Measurements from ENCODE around the gene IL6. TPM values are rescaled to one million over a fixed set of nuclear protein-coding genes. Genes with fewer than 3 reads are reported as not detected.

The IL6 gene
- polyA plus RNA-seq, 1 donor (not counting 4 experiments of a cell fraction or from before 2014, with no cell fraction given) = 5.0 TPM

DNA sequence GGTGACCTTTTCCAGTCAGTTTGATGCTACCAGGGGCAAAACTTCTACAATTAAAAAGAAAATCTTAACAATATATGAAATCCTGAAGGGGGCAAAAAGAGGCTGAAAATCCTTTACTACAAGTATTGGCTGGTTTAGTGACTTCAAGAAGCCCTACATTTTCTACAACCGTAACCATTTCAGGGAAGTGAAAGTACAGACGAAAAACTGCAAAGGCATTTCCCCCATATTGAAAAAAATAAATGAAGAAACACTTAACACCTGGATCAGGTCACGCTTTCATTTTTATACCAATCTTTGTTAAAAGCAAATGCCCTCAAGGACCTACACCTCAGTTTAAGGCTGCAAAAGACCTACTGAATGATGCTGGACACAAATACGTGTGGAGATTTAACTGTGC is 38.6 kb downstream of the IL6 start:
- Histone ChIP-seq H3K36me3 (ENCODE audit: control insufficient read depth in 2 of 2, extremely low read depth in 1 of 2, insufficient read depth in 2 of 2, low read length in 2 of 2) (no peaks in the 10 kb centered on the region), H3K4me1 (ENCODE audit: control insufficient read depth, extremely low read depth, insufficient read depth, low read length) (no peaks in the 10 kb centered on the region), H2AFZ (ENCODE audit: control insufficient read depth, low read length) (no peak overlapping the region), H3K9me1 (ENCODE audit: control insufficient read depth, extremely low read depth, insufficient read depth, low read length) (no peaks in the 10 kb centered on the region), H3K27me3 (ENCODE audit: control insufficient read depth, extremely low read depth, insufficient read depth, low read length) (peaks cover 4% of the 10 kb centered on the region), H3K4me2 (ENCODE audit: control insufficient read depth, extremely low read depth, insufficient read depth, low read depth, low read length) (no peak overlapping the region), H3K4me3 (ENCODE audit: control insufficient read depth in 2 of 3, extremely low read depth in 1 of 3, insufficient read depth in 2 of 3, low read depth in 1 of 3, low read length in 3 of 3) (no peak overlapping the region), H3K27ac (ENCODE audit: control insufficient read depth, insufficient read depth, low read length) (no peak overlapping the region), H3K9ac (ENCODE audit: control insufficient read depth, extremely low read depth, insufficient read depth, low read length) (no peak overlapping the region), H3K79me2 (ENCODE audit: control insufficient read depth, insufficient read depth, low read length) (no peaks in the 10 kb centered on the region), H4K20me1 (ENCODE audit: control insufficient read depth, extremely low read depth, insufficient read depth, low read length) (no peaks in the 10 kb centered on the region), H3K9me3 (ENCODE audit: control insufficient read depth, low read depth, low read length) (peaks cover under 1% of the 10 kb centered on the region)
- no peak for DNase-seq (ENCODE audit: low read depth, low spot score)
- TF ChIP-seq EZH2 (IDR thresholded peaks at IDR 0.05; ENCODE audit: low read length) = no peak
- TF ChIP-seq, protein P1, sequence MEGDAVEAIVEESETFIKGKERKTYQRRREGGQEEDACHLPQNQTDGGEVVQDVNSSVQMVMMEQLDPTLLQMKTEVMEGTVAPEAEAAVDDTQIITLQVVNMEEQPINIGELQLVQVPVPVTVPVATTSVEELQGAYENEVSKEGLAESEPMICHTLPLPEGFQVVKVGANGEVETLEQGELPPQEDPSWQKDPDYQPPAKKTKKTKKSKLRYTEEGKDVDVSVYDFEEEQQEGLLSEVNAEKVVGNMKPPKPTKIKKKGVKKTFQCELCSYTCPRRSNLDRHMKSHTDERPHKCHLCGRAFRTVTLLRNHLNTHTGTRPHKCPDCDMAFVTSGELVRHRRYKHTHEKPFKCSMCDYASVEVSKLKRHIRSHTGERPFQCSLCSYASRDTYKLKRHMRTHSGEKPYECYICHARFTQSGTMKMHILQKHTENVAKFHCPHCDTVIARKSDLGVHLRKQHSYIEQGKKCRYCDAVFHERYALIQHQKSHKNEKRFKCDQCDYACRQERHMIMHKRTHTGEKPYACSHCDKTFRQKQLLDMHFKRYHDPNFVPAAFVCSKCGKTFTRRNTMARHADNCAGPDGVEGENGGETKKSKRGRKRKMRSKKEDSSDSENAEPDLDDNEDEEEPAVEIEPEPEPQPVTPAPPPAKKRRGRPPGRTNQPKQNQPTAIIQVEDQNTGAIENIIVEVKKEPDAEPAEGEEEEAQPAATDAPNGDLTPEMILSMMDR (optimal IDR thresholded peaks at IDR 0.05 in 1 of 3, IDR thresholded peaks at IDR 0.05 in 1 of 3, conservative IDR thresholded peaks at IDR 0.05 in 1 of 3; ENCODE audit: extremely low read depth in 1 of 3, insufficient read depth in 2 of 3, low read length in 3 of 3) = no peak
- dilution Hi-C loops (cut with MboI; ENCODE audit: extremely low pct_ligation_motif_present, low sequenced_read_pairs) = no loop called here
- FAIRE-seq = no peak

GRCh38 chr7:22771194-22771871 is 44.3 kb downstream of the IL6 start:
- no peak overlapping the region for H3K9ac ChIP-seq (ENCODE audit: control insufficient read depth, extremely low read depth, insufficient read depth, low read length)
- no peak overlapping the region for H3K4me2 ChIP-seq (ENCODE audit: control insufficient read depth, extremely low read depth, insufficient read depth, low read depth, low read length)
- no peaks in the 10 kb centered on the region for H3K27me3 ChIP-seq (ENCODE audit: control insufficient read depth, extremely low read depth, insufficient read depth, low read length)
- dilution Hi-C loops (cut with MboI; ENCODE audit: extremely low pct_ligation_motif_present, low sequenced_read_pairs) = no loop called here
- H2AFZ ChIP-seq (ENCODE audit: control insufficient read depth, low read length) = no peak overlapping the region
- no peaks in the 10 kb centered on the region for H3K4me1 ChIP-seq (ENCODE audit: control insufficient read depth, extremely low read depth, insufficient read depth, low read length)
- H3K9me3 ChIP-seq (ENCODE audit: control insufficient read depth, low read depth, low read length) = no peaks in the 10 kb centered on the region
- H4K20me1 ChIP-seq (ENCODE audit: control insufficient read depth, extremely low read depth, insufficient read depth, low read length) = no peaks in the 10 kb centered on the region
- H3K36me3 ChIP-seq (ENCODE audit: control insufficient read depth in 2 of 2, extremely low read depth in 1 of 2, insufficient read depth in 2 of 2, low read length in 2 of 2) = no peaks in the 10 kb centered on the region
- no peak for DNase-seq (ENCODE audit: low read depth, low spot score)
- FAIRE-seq = no peak
- H3K27ac ChIP-seq (ENCODE audit: control insufficient read depth, insufficient read depth, low read length) = no peak overlapping the region
- no peak for TF ChIP-seq EZH2 (IDR thresholded peaks at IDR 0.05; ENCODE audit: low read length)
- TF ChIP-seq, protein P1 (optimal IDR thresholded peaks at IDR 0.05 in 1 of 3, IDR thresholded peaks at IDR 0.05 in 1 of 3, conservative IDR thresholded peaks at IDR 0.05 in 1 of 3; ENCODE audit: extremely low read depth in 1 of 3, insufficient read depth in 2 of 3, low read length in 3 of 3) = no peak
- H3K79me2 ChIP-seq (ENCODE audit: control insufficient read depth, insufficient read depth, low read length) = no peaks in the 10 kb centered on the region
- H3K4me3 ChIP-seq (ENCODE audit: control insufficient read depth in 2 of 3, extremely low read depth in 1 of 3, insufficient read depth in 2 of 3, low read depth in 1 of 3, low read length in 3 of 3) = no peak overlapping the region
- no peaks in the 10 kb centered on the region for H3K9me1 ChIP-seq (ENCODE audit: control insufficient read depth, extremely low read depth, insufficient read depth, low read length)

All from keratinocyte (primary cell).